Neutrophil (primary cell): ENCODE measurements around the gene VPS35L.
A peak's percentile ranks its signal among the peaks of the same experiment; 100 is the strongest.

ENCODE experiments used
- H3K27ac ChIP-seq: fragments of 200-600 bp; sonication (generic); 2 replicates; pipeline ENCODE4 v1.5.1; 2016; ENCODE audit warnings: mild to moderate bottlenecking, moderate library complexity
- H3K27me3 ChIP-seq: fragments of 200-600 bp; sonication (generic); 2 replicates; pipeline ENCODE4 v1.6.0; 2016; ENCODE audit warnings: mild to moderate bottlenecking
- H3K36me3 ChIP-seq: fragments of 200-600 bp; sonication (generic); 2 replicates; pipeline ENCODE4 v1.5.1; 2017
- H3K4me1 ChIP-seq, 2 experiments: fragments of 200-600 bp in 1 of 2; sonication (generic) in 1 of 2; 1 replicate in 1 of 2; 2 replicates in 1 of 2; pipeline versions ENCODE4 v1.5.1 to v1.6.1; 2013 to 2016; ENCODE audit warnings: low read depth in 1 of 2, low read length in 1 of 2, mild to moderate bottlenecking in 1 of 2, moderate library complexity in 1 of 2; ENCODE audit not compliant: control insufficient read depth in 1 of 2, insufficient read depth in 1 of 2
- H3K4me3 ChIP-seq, 2 experiments: fragments of 200-600 bp in 1 of 2; sonication (generic) in 1 of 2; 1 replicate in 1 of 2; 2 replicates in 1 of 2; pipeline ENCODE4 v1.5.1; 2013 to 2016; ENCODE audit warnings: low read depth in 1 of 2, low read length in 1 of 2, mild to moderate bottlenecking in 1 of 2, moderate library complexity in 1 of 2
- H3K9me3 ChIP-seq: fragments of 200-600 bp; sonication (generic); 2 replicates; pipeline ENCODE4 v1.5.1; 2016
- CTCF ChIP-seq: fragments of 200-600 bp; sonication (generic); IDR thresholded peaks from 2 replicates; pipeline ENCODE4 v1.5.1; 2016; ENCODE audit warnings: antibody characterized with exemption

VPS35L gene

GRCh38 chr16:19583665-19584300, 28.3 kb downstream of the VPS35L start:
- no peaks in the 10 kb centered on the region for H3K9me3 ChIP-seq
- H3K27ac ChIP-seq = no peak overlapping the region
- peak; percentile 41 for TF ChIP-seq CTCF
- no peaks in the 10 kb centered on the region for H3K27me3 ChIP-seq
- peaks cover 52% of the 10 kb centered on the region for H3K36me3 ChIP-seq
- no peaks in the 10 kb centered on the region for H3K4me1 ChIP-seq
- H3K4me3 ChIP-seq = no peak overlapping the region

GRCh38 chr16:19588661-19589060, 33.2 kb downstream of the VPS35L start:
- no peak overlapping the region for H3K27ac ChIP-seq
- H3K4me3 ChIP-seq = no peak overlapping the region
- no peak for TF ChIP-seq CTCF

GRCh38 chr16:19589106-19589505, 33.6 kb downstream of the VPS35L start:
- H3K27me3 ChIP-seq = no peaks in the 10 kb centered on the region
- H3K36me3 ChIP-seq = peaks cover 25% of the 10 kb centered on the region
- no peak overlapping the region for H3K27ac ChIP-seq
- no peak for TF ChIP-seq CTCF
- no peaks in the 10 kb centered on the region for H3K9me3 ChIP-seq
- H3K4me3 ChIP-seq = no peak overlapping the region
- H3K4me1 ChIP-seq = no peaks in the 10 kb centered on the region

More at GRCh38 chr16:19588661-19589060, 33.2 kb downstream of the VPS35L start:
- no peaks in the 10 kb centered on the region for H3K27me3 ChIP-seq
- H3K9me3 ChIP-seq = no peaks in the 10 kb centered on the region
- peaks cover 22% of the 10 kb centered on the region for H3K36me3 ChIP-seq
- H3K4me1 ChIP-seq = no peaks in the 10 kb centered on the region

DNA sequence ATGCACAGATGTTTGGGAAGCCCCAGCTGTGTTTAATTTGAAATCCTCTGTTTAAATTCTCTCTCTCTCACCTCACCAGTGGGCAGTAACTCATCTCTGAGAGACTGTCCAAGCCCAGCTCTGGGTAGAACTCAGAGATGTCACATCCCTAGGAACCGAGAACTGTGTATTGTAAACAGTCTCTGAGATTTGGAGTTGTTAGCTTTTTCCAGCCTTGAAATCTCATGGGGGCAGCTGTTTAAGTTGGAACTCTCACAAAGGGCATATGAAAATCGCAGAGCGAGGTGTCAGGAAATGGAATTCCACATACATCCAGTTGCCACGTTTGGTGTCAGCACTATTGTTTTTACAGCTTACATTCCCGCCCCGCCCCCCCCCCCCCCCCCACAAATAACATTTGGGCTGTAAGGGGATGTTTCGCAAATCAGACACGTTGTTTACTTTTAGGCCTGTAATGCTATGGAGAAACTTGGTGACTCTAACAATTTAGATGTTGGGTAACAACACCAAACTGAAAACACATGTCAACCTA, 34.3 kb downstream of the VPS35L start:
- no peak for TF ChIP-seq CTCF
- Histone ChIP-seq H3K4me3 (no peak overlapping the region), H3K4me1 (no peaks in the 10 kb centered on the region), H3K27me3 (no peaks in the 10 kb centered on the region), H3K9me3 (no peaks in the 10 kb centered on the region), H3K36me3 (peaks cover 32% of the 10 kb centered on the region), H3K27ac (no peak overlapping the region)

- no peak overlapping the region for H3K27ac ChIP-seq
- H3K36me3 ChIP-seq = peaks cover 39% of the 10 kb centered on the region
- no peaks in the 10 kb centered on the region for H3K27me3 ChIP-seq
- H3K4me1 ChIP-seq = no peaks in the 10 kb centered on the region
- no peak for TF ChIP-seq CTCF
- no peaks in the 10 kb centered on the region for H3K9me3 ChIP-seq
- no peak overlapping the region for H3K4me3 ChIP-seq
Measured at GRCh38 chr16:19595043-19595767, 39.7 kb downstream of the VPS35L start.
